Thymus (tissue), 11 donors: ENCODE results near the gene MARS1. TPM values are rescaled to one million over a fixed set of nuclear protein-coding genes. Genes with fewer than 3 reads are reported as not detected.
"Not testable (repeated sequence)": the region's sequence is repeated elsewhere in the genome, so short reads cannot be mapped to it uniquely, and the experiment has no call there.

Source experiments
- DNase-seq, 9 donors: peaks; one replicate each; pipeline ENCODE4 v3.0.0-alpha.2; 2013; ENCODE audit warnings: low spot score in 9 of 9, low read depth in 6 of 9, missing footprints in 1 of 9
- H3K27ac ChIP-seq, 2 donors: one replicate each; pipeline ENCODE4 v1.5.1; 2013; ENCODE audit warnings: control low read depth in 1 of 2, low read depth in 1 of 2, low read length in 1 of 2, mild to moderate bottlenecking in 1 of 2, moderate library complexity in 1 of 2
- H3K27me3 ChIP-seq, 2 donors: one replicate each; pipeline ENCODE4 v1.5.1; 2013; ENCODE audit warnings: low read length in 1 of 2; ENCODE audit not compliant: control insufficient read depth in 2 of 2, insufficient read depth in 1 of 2
- H3K36me3 ChIP-seq, 2 donors: one replicate each; pipeline ENCODE4 v1.5.1; 2013; ENCODE audit warnings: low read length in 1 of 2, mild to moderate bottlenecking in 1 of 2, moderate library complexity in 1 of 2; ENCODE audit not compliant: control insufficient read depth in 2 of 2, insufficient read depth in 2 of 2
- H3K4me1 ChIP-seq, 2 donors: one replicate each; pipeline ENCODE4 v1.5.1; 2013; ENCODE audit warnings: low read length in 2 of 2; ENCODE audit not compliant: control insufficient read depth in 2 of 2, insufficient read depth in 2 of 2
- H3K4me3 ChIP-seq, 2 donors: one replicate each; pipeline ENCODE4 v1.5.1; 2013; ENCODE audit warnings: low read length in 2 of 2, control low read depth in 1 of 2, mild to moderate bottlenecking in 1 of 2
- H3K9me3 ChIP-seq, 2 donors: one replicate each; pipeline ENCODE4 v1.5.1; 2013; ENCODE audit warnings: low read length in 1 of 2, mild to moderate bottlenecking in 1 of 2; ENCODE audit not compliant: control insufficient read depth in 2 of 2, insufficient read depth in 1 of 2
- WGBS: extraction: QIAGEN DNeasy Blood & Tissue Kit; methylation state at CpG from one replicate; pipeline ENCODE4 v1.1.7; 2013; 5-methylcytosine and 5-hydroxymethylcytosine counted together
- polyA plus RNA-seq: library from polyadenylated mRNA; stranded (reverse); fragments of 200-250 nt; gene quantifications from one replicate; pipeline ENCODE4 v1.2.3, GENCODE V29; 2013
- total RNA-seq: library from RNA; stranded (reverse); fragments of 120-200 nt; gene quantifications from one replicate; pipeline ENCODE4 v1.2.4, GENCODE V29; 2013
- donor health status: healthy.

The MARS1 gene
- total and polyA plus RNA-seq, 2 donors: 93.8 to 117 TPM

DNA sequence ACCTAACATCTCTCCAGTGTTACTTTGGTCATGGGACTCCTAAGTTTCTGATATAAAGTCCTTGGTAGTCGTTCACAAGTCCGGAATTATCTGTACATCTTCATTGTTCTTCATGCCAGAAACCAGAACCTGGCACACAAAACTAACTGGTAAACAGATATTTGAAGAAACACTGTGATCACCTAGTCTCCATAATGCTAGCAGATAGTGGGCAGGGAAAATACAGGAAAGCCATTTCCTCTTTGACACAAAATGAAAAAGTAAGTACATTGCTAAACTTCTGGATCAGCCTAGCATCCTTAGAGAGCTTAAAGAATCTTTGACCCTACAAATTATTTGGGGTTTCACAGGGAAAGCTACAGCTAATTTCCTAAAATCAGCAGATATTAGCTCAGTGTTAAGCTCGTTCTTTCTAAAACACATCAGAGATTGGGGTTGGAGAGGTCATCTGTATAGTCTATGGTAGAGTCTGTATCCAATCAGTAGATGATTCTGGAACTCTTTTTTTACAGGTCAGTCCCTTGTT, 27.6 kb downstream of the MARS1 start:
- WGBS: 98% methylated on average over 3 of the region's 3 CpGs
- peaks cover 10% of the 10 kb centered on the region in 2 donors for H3K4me1 ChIP-seq
- H3K27ac ChIP-seq: no peak overlapping the region
- no peak overlapping the region for H3K4me3 ChIP-seq
- peaks cover 0 to 3% of the 10 kb centered on the region in 2 donors for H3K9me3 ChIP-seq
- H3K27me3 ChIP-seq: no peaks in the 10 kb centered on the region
- H3K36me3 ChIP-seq: peaks cover 69 to 77% of the 10 kb centered on the region in 2 donors
- no peak for DNase-seq

DNA sequence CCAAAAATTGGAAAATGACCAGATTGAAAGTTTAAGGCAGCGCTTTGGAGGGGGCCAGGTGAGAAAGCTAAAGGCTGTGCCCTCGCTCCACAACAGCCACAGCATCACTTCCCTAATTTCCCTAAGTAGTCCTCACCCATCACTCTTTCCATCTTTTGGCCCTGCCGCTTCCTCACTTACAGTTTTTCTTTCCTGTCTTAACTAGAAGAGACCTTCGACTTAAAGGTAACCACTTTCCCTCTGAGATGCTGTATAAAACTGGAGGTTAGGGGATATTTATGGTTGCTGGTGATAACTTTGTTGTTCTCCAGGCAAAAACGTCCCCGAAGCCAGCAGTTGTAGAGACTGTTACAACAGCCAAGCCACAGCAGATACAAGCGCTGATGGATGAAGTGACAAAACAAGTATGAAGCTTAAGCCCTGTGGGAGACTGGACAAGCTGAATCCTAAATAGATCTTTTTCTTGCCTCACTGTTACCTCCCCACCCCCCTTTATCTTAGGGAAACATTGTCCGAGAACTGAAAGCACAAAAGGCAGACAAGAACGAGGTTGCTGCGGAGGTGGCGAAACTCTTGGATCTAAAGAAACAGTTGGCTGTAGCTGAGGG, 28.2 kb downstream of the MARS1 start:
- H3K9me3 ChIP-seq: peaks cover 0 to 3% of the 10 kb centered on the region in 2 donors
- peaks cover 10 to 13% of the 10 kb centered on the region in 2 donors for H3K4me1 ChIP-seq
- H3K27me3 ChIP-seq: no peaks in the 10 kb centered on the region
- DNase-seq: no peak
- no peak overlapping the region for H3K27ac ChIP-seq
- peaks cover 63 to 74% of the 10 kb centered on the region in 2 donors for H3K36me3 ChIP-seq
- 95% methylated on average over 11 of the region's 11 CpGs for WGBS
- no peak overlapping the region for H3K4me3 ChIP-seq

DNA sequence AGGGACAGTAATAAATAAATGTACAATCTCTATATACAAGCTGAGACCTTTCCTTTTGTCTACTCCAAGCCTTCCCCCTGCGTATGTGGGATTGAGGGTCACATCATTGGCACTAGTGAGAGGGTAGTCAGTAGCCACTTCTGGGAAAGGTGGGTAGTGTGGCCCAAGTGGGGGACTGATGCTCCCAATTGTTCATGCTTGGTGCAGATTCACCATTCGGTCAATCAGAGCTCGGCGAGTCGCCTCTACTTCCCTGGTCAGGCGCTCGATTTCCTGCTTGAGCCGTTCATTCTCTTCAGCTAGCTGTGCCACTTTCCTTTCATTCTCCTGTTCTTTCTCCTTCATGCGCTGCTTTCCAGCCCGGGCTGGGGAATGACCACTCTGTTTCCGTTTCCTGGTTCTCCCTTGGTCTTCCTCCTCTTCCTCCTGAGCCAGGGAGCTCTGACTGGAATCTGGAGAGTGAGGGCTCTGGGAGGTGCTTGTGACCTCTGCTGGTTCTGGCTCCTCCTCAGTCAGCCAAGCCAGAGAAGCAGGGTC, 28.8 kb downstream of the MARS1 start:
- Histone ChIP-seq H3K36me3 (peaks cover 56 to 67% of the 10 kb centered on the region in 2 donors), H3K4me3 (no peak overlapping the region), H3K27me3 (no peaks in the 10 kb centered on the region), H3K4me1 (peaks cover 16 to 20% of the 10 kb centered on the region in 2 donors), H3K27ac (no peak overlapping the region), H3K9me3 (peaks cover 0 to 3% of the 10 kb centered on the region in 2 donors)
- no peak for DNase-seq
- 96% methylated on average over 11 of the region's 11 CpGs for WGBS

DNA sequence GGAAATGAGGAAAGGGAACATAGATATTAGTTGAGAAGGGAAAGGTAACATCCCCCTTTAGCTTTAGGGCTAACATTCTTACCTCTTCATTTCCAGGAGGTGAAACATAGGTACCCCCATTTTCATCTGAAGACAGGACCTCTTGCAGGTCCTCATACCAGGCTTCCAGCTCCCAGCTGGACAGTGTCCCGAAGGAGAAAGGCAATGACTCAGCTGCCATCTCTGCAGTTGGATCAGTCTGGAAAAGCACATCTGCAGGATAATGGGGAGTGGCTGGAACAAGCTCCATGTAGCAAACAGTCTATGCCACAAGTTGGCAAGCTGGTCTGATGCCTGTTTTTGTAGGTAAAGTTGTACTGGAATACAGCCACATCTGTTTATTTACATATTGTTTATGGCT, 29.3 kb downstream of the MARS1 start:
- no peak overlapping the region for H3K4me3 ChIP-seq
- H3K4me1 ChIP-seq: peaks cover 16 to 25% of the 10 kb centered on the region in 2 donors
- H3K27ac ChIP-seq: no peak overlapping the region

DNA sequence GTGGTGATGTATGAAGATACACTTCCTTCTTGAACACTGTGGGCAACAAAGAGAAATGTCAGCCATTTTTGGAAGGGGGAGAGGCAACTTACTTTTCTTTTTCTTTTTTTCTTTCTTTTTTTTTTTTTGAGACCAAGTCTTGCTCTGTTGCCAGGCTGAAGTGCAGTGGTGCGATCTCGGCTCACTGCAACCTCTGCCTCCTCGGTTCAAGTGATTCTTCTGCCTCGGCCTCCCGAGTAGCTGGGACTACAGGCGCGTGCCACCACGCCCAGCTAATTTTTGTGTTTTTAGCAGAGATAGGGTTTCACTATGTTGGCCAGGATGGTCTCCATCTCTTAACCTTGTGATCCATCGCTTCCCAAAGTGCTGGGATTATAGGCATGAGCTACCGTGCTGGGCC, 29.9 kb downstream of the MARS1 start:
- H3K27ac ChIP-seq, H3K9me3 ChIP-seq, H3K27me3 ChIP-seq, DNase-seq, H3K4me3 ChIP-seq: not testable (repeated sequence)
- 96% methylated on average over 10 of the region's 10 CpGs for WGBS
- Histone ChIP-seq H3K4me1 (peaks cover 16 to 27% of the 10 kb centered on the region in 2 donors), H3K36me3 (peaks cover 46 to 57% of the 10 kb centered on the region in 2 donors)

More for the DNA sequence above, 29.3 kb downstream of the MARS1 start:
- 98% methylated on average over 1 of the region's 1 CpG for WGBS
- peaks cover 0 to 3% of the 10 kb centered on the region in 2 donors for H3K9me3 ChIP-seq
- peaks cover 51 to 62% of the 10 kb centered on the region in 2 donors for H3K36me3 ChIP-seq
- H3K27me3 ChIP-seq: no peaks in the 10 kb centered on the region
- no peak for DNase-seq

DNA sequence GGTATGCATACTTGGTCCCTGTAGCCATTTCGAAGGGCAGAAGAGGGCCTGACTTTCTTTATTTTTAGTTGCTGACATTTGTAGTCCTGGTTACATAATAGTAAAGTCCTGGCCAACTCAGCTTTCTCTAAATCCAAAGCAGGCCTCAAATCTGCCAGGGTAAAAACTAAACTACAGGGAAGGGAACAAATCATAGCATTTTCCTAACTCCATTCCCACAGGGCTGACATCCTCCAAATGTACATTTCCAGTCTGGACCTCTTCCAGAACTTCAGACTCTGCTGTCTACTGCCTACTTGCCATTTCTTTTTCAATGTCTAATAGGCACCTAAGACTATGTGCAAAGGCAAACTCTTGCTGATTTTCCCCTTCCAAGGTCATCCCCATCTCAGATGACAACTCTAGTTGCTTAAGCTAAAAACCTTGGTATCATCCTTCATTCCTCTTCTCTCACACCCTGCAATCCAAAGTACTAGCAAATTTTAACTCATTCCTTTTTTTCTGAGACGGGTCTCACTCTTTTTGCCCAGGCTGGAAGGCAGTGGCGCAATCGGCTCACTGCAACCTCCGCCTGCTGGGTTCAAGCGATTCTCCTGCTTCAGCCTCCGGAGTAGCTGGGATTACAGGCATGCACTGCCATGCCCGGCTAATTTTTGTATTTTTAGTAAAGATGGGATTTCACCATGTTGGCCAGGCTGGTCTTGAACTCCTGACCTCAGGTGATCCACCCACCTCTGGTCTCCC, 30.5 kb downstream of the MARS1 start:
- Histone ChIP-seq H3K4me1 (peaks cover 18 to 30% of the 10 kb centered on the region in 2 donors), H3K4me3 (no peak overlapping the region), H3K27me3 (no peaks in the 10 kb centered on the region), H3K9me3 (peaks cover 0 to 3% of the 10 kb centered on the region in 2 donors), H3K36me3 (peaks cover 41 to 51% of the 10 kb centered on the region in 2 donors), H3K27ac (no peak overlapping the region)
- no peak for DNase-seq
- WGBS: 94% methylated on average over 8 of the region's 8 CpGs

DNA sequence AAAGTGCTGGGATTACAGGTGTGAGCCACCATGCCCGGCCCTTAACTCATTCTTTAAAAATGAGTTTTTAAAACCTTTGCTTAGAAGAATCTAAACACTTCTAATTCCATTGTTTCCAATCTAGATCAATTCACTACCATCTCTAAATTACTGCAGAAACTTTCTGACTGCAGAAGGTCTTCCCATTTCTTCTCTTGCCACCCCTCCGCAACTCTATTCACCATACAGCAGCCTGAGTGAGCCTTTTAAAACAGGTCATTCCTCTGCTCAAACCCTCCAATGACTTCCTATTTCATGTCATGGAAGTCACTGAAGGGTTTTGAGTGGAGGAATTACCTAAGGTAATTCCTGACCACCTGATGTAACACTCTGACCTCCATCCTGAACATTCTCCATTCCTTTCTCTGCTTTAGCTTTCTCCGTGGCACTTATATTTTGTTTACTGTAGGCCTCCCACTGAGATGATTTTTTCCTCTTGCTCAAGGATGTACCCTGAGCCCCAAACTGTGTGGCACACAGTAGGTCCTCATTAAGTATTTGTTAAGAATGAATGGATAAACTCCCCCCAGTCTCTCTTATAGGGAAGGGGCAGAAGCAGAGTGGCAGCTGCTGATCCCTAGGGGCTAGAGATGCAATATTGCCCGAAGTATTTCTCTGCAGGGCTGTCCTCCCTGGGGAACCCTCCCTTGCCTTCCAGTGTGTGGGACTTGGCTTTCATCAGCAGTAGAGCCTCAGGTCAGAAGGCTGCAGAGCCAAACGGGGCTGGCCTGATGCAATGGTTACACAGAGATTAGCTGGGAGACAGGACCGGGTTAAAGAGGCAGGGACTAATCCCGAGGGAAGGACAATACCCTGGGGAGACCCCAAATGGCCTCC, 31.3 kb downstream of the MARS1 start:
- 44% methylated on average over 7 of the region's 7 CpGs for WGBS
- Histone ChIP-seq H3K4me3 (peak overlapping the region; percentile 71 to 80), H3K36me3 (peaks cover 36 to 50% of the 10 kb centered on the region in 2 donors), H3K27ac (peak overlapping the region; percentile 19 to 86), H3K9me3 (peaks cover 0 to 3% of the 10 kb centered on the region in 2 donors), H3K27me3 (no peaks in the 10 kb centered on the region), H3K4me1 (peaks cover 26 to 38% of the 10 kb centered on the region in 2 donors)
- DNase-seq: no peak

DNA sequence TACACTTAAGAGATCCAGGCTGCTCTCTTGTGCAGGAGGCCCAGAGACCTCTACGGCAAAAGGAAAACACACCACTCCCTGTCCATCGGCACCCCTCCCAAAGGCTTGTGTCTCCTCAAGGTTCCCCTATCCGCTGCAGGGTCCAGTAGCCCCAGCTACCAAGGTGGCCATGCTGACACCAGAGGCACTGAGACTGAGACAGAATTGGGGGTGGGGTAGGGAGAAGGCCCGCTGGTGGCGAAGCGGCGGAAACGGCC, 31.9 kb downstream of the MARS1 start:
- Histone ChIP-seq H3K27me3 (no peaks in the 10 kb centered on the region), H3K9me3 (peaks cover 0 to 3% of the 10 kb centered on the region in 2 donors), H3K36me3 (peaks cover 36 to 50% of the 10 kb centered on the region in 2 donors), H3K4me3 (peak overlapping the region; percentile 71 to 80), H3K27ac (peak overlapping the region; percentile 86 to 94), H3K4me1 (peaks cover 31 to 44% of the 10 kb centered on the region in 2 donors)
- DNase-seq: peak in 2 of 9 donors; percentile 11 to 40
- 2% methylated on average over 8 of the region's 8 CpGs for WGBS
